NOMO-1 treated with dmso at 0.1 percent for 144 hours (cell line): ENCODE measurements around the gene ATM.
"Not testable (repeated sequence)": the region's sequence is repeated elsewhere in the genome, so short reads cannot be mapped to it uniquely, and the experiment has no call there.

Experiments used
- DNase-seq: peaks from one replicate; lab custom pipeline; 2025; ENCODE audit not compliant: unreplicated experiment; lab: John Stamatoyannopoulos, UW

ATM gene

GRCh38 chr11:108269583-108269982 is 46.7 kb downstream of the ATM start:
- no peak for DNase-seq

- not testable (repeated sequence) for DNase-seq
Observed at GRCh38 chr11:108276985-108277616, 54.2 kb downstream of the ATM start.

GRCh38 chr11:108278546-108278945 is 55.7 kb downstream of the ATM start:
- DNase-seq = no peak

- no peak for DNase-seq
Observed at GRCh38 chr11:108278954-108279353, 56.1 kb downstream of the ATM start.

GRCh38 chr11:108286370-108286769 is 63.5 kb downstream of the ATM start:
- no peak for DNase-seq

- no peak for DNase-seq
Observed at GRCh38 chr11:108286956-108287355, 64.1 kb downstream of the ATM start.

GRCh38 chr11:108289066-108289465 is 66.2 kb downstream of the ATM start:
- not testable (repeated sequence) for DNase-seq

GRCh38 chr11:108289699-108290098 is 66.8 kb downstream of the ATM start:
- no peak for DNase-seq

- DNase-seq = no peak
Observed at GRCh38 chr11:108293229-108293628, 70.4 kb downstream of the ATM start.

- no peak for DNase-seq
Observed at GRCh38 chr11:108302121-108302785, 79.4 kb downstream of the ATM start.

- no peak for DNase-seq
Observed at GRCh38 chr11:108307751-108308150, 84.9 kb downstream of the ATM start.

GRCh38 chr11:108313444-108313843 is 90.6 kb downstream of the ATM start:
- DNase-seq = no peak

GRCh38 chr11:108316061-108316460 is 93.2 kb downstream of the ATM start:
- DNase-seq = no peak

- DNase-seq = no peak
Observed at GRCh38 chr11:108319541-108320145, 96.8 kb downstream of the ATM start.

GRCh38 chr11:108322666-108323065 is 99.8 kb downstream of the ATM start:
- no peak for DNase-seq

GRCh38 chr11:108324587-108324986 is 101.7 kb downstream of the ATM start:
- no peak for DNase-seq

GRCh38 chr11:108333403-108333899 is 110.6 kb downstream of the ATM start:
- DNase-seq = no peak

- no peak for DNase-seq
Observed at GRCh38 chr11:108338750-108339149, 115.9 kb downstream of the ATM start.

- DNase-seq = no peak
Observed at GRCh38 chr11:108340973-108341372, 118.1 kb downstream of the ATM start.

GRCh38 chr11:108341654-108342053 is 118.8 kb downstream of the ATM start:
- DNase-seq = no peak

GRCh38 chr11:108343714-108344113 is 120.8 kb downstream of the ATM start:
- DNase-seq = no peak

- no peak for DNase-seq
Observed at GRCh38 chr11:108345767-108346166, 122.9 kb downstream of the ATM start.
